GM21528 (cell line): Measurements from ENCODE around the gene LSM6.

Source experiments
- ATAC-seq: cut with Tn5 transposase; IDR thresholded peaks from one replicate; pipeline ENCODE4 v1.9.1; 2021; ENCODE audit warnings: mild to moderate bottlenecking, moderate library complexity; ENCODE audit not compliant: unreplicated experiment, low FRiP score

LSM6 gene

DNA sequence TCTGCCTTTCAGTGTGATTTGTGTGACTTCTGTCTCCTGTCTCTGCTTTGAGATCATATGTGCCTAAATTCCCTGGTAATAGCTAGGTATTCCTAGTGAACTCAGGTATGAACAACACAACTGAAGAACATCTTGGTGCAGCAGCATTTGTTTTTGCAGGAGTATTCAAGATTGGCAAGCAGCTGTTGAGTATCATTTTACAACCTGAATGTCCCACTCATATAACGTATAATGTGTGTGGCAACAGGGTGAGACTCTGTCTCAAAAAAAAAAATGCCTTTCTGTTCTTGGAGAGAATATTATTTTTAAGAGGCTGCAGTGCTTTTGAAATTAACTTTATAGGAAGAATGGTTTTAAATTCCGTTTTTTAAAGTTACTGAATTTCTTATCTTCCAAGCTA lies 7.7 kb downstream of the LSM6 start:
- no peak for ATAC-seq

DNA sequence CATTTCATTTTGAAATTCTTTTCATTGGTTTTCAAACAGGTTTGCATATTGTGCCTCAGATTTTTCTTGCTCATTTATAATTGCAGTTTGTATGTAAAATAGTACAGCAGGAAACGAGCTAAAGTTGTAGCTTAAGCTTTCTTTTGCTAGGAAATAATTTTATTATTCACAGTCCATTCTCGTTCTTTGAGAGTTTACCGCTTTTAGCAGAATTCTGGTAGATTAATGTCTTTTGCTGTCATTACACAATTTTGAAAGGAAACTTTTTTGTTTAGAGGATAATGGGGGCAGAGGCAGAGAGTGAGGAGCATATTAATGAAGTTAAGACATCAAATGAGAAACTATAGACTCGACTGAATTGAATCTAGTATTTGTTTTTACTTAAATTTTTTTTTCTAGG lies 10.5 kb downstream of the LSM6 start:
- no peak for ATAC-seq

DNA sequence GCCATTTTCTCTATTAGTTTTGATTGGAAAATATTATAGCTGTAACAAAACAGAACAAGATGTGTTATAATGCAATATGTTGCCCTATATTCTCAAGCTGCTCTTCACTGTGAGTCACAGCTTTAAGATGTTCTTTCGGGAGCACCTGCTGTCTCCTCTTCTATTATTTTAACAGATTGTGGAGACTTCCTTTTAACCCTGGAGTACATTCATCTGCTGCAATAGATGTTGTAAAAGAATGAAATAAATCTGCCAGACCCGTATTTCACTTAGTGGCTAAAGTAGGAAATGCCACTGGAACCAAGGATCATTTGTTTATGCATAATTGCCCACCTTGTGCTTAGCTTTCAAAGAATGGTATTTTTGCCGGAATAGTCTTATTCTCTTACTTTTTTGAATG lies 11.1 kb downstream of the LSM6 start:
- no peak for ATAC-seq

DNA sequence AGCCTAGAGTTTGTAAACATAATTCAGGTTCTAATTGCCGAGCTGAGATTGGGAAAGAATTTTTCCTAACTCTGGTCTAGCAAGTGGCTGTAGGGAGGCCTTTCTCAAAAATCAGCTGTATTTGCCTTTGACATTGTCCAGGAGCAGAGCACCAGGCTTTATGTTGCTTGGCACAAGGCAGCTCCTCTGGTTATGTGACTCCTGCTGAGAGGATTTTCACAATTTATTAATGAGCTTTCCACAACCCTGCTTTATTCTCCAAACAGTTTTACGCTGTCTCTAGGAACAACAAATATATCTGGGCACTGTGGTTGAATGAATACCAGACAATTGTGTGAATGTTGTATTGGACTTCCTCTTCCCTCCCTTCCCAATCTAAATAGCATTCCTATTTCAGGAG lies 14.9 kb downstream of the LSM6 start:
- no peak for ATAC-seq

DNA sequence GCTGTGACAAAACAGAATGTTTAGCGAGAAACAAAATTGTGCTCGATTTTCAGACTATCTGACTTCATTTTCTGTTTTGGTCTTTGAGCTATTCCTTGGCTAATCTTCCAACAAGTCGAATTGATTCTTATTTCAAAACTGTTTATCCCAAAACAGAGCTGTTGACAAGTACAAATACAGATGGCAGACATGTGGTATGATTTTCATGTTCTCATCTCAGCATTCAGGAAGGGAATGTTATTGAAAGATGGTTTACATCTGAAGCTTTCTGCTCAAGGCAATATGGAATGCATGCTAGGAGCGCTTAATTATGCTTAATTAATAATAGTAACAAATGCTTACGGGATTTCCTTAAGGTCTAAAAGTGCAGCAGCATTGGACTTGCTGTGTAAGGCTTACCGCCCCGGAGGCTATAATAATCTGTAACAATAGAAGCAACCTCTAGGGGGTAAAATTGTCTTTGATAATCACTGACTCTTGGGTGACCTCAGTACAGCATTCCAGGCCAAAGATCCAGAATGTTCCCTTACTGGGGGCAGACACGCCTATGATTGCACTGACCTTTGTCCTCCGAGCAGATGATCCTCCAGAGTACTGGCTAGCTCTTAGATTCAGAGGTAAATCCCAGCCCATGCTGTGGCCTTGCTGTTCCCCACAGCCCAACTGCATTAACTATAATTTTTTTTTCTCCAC lies 16.4 kb downstream of the LSM6 start:
- ATAC-seq = no peak

DNA sequence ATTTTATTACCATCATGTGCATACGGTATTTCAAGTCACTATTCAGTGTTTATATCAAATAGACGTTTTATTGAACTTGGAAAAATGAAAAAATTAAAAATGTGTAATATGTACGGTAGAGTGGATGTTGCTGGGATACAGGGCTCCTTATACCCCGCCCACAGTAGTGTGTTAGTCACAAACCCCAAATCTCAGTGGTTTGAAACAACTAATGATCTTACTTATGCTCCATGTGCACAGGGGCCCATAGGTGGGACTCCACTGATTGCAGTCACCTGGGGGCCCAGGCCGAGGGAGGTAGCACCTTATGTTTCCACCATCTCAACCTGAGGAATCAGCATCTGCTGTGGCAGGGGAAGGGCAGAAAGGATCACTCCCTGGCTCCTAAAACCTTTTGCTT lies 18.1 kb downstream of the LSM6 start:
- ATAC-seq = no peak

DNA sequence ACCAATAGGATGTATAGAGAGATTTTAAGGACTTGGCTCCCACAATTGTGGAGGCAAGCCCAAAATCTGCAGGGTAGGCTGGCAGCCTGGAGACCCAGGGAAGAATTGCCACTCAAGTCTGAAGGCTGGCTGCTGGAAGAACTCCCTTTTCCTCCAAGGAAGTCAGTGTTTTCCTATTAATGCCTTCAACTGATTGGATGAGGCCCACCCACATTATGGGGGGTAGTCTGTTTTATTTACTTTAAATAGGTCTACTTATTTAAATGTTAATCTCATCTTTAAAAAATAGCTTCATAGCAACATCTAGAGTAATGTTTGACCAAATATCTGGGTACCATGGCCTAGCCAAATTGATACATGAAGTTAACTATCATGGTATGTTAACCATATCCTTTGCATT lies 18.7 kb downstream of the LSM6 start:
- no peak for ATAC-seq

DNA sequence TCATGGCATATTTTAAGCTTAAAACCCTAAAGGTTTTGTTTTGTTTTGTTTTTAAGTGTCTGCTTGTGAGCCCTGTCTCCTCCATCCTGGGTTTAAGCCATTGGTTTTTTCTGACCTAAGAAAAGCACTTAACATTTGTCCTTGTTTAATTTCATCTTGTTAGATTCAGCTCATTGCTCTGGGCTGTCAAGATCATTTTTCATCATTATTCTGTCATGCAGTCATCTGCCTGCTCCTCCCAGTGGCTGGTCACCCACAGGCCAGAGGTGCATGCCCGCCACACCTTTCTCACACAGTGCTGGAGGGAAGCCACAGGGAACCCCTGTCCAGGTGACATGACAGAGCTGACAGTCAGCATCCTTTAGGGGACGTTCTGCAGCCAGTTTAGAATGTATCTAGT lies 27.1 kb downstream of the LSM6 start:
- no peak for ATAC-seq

DNA sequence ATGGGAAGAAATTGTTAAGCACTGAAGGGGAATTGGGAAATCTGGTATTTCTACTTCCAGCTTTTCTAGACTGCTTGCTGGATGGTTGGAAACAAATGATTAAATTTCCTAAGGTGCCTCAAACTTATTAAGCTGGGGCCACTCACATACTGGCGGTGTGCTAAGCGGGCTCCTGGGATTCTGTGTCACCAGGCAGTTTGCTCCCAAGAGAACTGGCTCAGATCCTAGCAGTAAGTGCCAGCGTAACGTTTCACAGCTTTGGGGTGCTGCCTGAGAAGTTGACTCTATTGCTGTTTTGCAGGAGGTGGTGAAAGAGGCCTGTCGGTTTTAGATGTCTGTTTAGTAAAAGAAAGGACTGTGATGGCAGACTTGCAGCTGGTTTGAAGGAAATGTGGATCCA lies 31.9 kb downstream of the LSM6 start:
- no peak for ATAC-seq

DNA sequence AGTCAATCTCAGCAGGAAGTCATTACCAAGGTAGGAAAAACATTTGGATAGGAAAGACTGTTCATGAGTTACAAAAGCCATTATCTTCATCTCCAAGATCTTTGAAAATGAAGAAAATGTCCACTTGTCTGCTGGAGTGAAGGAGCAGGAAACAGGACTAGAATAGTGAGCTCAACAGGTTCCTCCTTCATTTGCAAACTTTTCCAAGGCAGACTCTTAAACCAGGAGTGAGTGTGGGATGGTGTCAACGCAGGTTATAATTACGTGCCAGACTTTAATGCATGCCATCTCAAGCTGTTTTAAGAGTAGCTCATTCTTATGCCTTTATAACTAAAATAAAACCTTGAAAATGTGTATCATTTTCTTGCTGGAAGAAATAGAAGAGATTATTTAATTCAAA lies 35.4 kb downstream of the LSM6 start:
- ATAC-seq = no peak

DNA sequence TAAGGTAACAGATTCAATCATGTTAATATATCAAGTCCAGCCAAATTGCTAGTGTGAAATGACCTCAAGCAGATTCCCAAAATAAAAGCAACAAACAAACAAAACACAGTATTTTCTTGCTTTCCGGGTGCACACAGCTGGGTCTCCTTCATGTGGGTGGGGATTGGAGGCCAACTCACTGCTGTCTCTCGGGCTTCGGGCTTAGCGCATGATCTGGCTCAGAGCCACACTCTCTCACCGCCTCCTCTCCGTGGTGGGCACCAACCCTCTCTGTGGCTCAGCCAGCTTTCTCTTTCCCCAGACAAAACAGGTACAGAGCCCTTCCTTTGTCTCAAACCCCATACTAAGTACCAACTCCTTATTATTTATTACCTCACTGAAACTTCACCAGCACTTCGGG lies 35.9 kb downstream of the LSM6 start:
- no peak for ATAC-seq

DNA sequence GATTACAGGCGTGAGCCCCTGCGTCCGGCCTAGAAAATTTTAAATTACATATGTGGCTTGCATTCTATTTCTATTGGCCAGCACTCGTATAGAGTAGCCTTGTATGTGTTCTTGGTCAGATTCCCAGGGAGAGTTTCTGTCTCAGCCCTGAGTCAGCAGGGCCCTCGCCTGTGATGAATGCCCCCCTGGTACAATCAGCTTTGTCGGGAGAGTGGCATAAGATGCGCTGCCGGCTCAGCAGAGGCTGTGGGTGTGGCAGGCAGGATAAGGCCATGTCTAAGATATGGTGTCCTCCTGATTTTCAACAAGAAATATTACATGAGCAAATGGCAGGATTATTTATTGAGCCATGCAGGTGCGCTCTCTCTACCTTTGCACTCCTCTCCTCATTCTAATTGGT lies 37.3 kb downstream of the LSM6 start:
- ATAC-seq = no peak

DNA sequence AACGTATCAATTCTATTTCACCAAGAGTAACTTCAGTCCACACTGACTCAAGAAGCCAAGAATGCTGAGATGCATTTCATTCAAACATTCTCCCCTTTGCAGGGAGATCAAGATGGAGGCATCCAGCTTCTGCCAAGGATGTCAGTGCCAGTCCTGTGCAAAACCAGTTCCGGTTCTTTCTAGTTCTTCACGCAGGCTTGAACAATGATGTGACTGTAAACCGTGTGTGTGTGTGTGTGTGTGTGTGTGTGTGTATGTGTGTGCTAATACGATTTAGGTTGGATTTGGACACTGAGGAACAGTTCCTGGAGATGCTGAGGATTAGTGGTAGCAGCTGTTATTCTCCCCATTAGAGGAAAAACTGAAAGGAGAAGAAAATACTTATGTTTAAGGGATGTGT lies 38.7 kb downstream of the LSM6 start, which contains the start of gene REELD1:
REELD1 (plus strand) TSS at position 301 of the 400 bp plus-strand sequence. CDS start 2,415 bp downstream, outside the sequence.
- no peak for ATAC-seq

DNA sequence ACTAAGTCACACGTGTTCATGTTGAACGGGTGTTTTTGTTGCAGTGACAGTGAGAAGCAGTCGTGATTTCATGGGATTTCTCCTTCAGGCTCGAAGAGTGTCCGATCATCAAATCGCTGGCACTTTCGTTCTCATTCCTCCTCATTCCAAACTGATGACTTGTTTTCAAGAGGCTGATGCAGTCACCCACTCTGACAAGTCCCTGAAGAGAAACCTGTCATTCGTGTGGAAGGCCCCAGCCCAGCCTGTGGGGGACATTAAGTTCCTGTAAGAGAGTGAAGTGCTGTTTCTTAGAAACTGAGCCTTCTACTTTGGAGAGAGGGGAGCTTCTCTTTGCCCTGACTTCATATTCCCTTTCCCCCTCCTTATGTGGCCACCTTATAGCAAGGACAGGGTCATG lies 46.8 kb downstream of the LSM6 start:
- no peak for ATAC-seq

DNA sequence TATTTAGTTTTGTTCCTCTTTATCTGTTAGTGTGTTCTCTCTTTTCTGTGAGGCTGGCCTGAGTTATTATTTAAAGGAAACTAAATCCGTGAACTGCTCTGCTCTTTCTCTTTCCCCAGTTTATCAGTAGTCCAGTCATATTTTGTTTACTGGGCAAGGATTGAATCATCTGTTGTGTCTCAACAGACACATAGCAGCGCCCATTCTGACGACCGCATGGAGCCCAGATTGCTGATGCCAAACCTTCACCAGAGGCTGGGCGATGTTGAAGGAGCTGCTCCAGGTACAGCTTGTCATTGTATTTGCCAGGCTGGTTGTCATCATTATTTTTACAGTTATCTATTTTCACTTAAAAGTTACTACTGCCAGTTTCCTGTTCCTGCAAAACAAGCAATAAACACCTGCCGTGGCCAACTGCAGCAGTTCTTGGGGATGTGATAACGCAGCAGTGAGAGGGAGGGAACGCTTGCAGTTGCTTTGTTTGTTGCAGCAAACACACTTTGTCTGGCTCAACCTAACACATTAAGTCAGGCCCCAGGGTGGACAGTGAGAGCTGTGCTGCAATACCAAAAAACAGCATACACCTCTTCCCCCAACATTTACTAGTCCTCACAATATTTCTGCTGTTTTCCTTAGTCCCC lies 48.9 kb downstream of the LSM6 start:
- no peak for ATAC-seq

DNA sequence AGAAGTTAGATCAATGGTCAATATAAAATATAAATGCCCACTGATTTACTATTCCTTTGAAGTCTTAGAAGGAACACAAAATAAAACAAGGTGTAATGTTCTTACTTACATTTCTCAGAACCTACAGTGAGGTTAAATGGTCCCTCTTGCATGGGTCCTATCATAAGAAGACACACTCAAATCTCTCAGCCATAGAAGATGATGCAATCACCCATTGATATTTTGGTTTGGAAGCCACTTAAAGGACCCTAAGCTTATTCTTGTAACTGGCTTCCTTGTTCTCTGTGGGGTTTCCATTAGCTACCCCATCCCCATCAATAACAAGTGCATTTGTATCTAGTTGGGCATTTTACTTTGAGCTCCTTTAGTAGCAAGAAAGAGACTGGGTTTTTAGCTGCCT lies 53.9 kb downstream of the LSM6 start:
- no peak for ATAC-seq

DNA sequence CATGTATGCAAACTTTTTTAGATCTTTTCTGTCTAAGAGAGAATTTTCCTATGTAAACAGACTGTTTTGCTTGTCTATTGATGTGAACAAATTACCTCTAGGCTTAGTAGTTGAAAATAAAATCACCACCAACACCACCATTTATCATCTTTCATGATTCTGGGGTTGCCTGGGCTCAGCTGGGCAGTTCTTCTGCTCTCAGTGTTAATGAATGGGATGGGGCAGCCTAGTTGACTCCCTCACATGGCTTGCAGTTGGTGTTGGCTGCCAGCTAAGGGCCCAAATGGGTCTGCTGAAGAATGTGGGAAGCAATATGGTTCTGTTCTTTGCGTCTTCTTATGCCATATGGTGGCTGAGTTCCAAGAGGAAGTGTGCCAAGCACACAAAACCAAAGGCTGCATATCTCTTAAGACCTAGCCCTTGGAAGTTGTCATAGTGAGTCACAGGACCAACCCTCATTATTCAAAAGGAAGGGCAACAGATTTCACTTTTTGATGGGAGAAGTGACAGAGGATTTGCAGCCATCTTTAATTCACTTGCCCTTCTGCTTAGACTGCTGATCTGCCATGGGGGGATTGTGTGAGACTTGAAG lies 56.7 kb downstream of the LSM6 start:
- no peak for ATAC-seq

DNA sequence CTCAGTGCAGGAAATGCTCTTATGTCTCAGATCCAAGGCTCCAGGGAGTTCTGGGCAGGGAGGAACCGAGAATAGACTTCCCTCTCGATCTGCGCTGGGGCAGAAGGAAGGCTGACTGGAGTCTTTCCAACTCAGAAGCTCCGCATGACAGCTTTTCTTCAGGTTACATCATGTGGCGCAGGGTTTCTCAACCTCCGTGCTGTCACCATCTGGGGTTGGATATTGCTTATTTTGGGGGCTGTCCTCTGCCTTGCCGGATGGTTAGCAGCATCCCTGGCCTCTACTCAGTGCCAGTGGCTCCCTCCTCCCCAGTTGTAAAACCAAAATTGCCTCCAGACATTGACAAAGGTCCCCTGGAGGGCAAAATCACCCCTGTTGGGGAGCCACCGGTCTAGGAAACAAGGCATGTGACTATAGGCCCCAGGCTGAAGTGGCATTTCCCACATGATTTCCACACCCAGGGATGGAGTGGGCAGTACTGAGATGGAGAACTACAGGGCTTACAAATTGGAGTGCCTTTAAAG lies 60.2 kb downstream of the LSM6 start:
- no peak for ATAC-seq

DNA sequence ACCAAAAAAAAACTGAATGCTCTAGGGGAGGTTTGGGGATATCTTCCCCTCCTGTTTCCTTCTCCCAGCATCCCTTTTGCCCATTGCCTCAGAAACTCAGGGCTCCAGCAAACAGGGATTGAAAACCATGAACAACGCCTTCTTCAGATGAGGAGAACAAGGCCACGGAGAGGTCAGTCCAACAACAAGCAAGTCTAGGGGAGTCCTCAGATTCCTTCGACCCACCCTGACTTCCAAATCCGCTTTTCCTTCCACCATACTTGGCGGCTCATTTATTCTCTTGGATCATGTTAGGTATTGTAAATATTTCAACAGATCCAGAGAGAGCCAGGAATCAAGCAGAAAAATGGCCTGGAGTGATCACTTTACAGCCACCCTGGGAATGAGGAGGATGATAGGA lies 60.7 kb downstream of the LSM6 start:
- no peak for ATAC-seq

DNA sequence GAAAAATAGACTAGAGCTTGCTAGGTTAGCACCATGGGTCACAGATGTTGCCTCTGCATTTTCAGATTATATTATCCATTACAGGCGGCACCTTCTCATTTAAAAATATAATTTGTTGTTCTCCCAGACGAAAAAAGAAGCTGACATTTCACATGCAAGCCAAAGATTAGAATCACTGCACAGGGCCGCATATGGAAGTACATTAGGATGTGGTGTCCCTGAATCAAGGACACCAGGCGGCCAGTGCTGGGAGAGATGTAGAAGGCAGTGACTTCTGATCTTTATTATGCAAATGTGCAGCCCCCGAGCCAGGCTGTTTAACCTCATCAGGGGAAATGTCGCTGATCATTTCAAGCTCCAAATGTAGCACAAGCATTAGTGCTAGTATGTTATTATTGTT lies 61.6 kb downstream of the LSM6 start:
- no peak for ATAC-seq

DNA sequence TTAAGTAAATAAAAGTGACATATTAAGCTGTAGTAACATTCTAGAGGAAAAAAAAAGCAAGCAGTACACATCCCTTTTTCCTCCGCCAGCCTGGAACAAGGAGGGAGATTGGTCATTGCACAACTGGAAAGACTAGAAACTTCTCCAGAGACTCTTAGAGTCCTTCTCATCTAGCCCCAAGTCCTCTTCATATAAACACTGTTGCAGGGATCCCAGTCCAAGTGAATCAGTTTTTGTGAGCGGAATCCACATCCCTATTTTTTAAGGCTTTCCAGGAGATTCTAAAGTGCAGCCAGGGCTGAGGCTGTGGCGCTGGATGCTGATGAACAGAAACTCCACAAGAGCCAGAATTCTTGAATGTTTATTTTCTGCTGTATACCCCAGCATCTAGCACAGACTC lies 62.6 kb downstream of the LSM6 start:
- no peak for ATAC-seq
